Rectal smooth muscle tissue (tissue), 1 donor: Measurements from ENCODE around the gene THBS1.
A peak's percentile ranks its signal among the peaks of the same experiment; 100 is the strongest.

ENCODE experiments used
- H3K27ac ChIP-seq: one replicate; pipeline ENCODE4 v1.7.0; 2013; ENCODE audit warnings: low read depth, low read length, inconsistent platforms
- H3K27me3 ChIP-seq: one replicate; pipeline ENCODE4 v1.7.0; 2013; ENCODE audit warnings: low read length; ENCODE audit not compliant: control insufficient read depth, insufficient read depth
- H3K36me3 ChIP-seq: one replicate; pipeline ENCODE4 v1.7.0; 2013; ENCODE audit warnings: low read length; ENCODE audit not compliant: control insufficient read depth, insufficient read depth
- H3K4me1 ChIP-seq: one replicate; pipeline ENCODE4 v1.7.0; 2013; ENCODE audit warnings: low read length; ENCODE audit not compliant: control insufficient read depth, insufficient read depth
- H3K4me3 ChIP-seq: one replicate; pipeline ENCODE4 v1.7.0; 2013; ENCODE audit warnings: low read length
- H3K9ac ChIP-seq: one replicate; pipeline ENCODE4 v1.7.0; 2013; ENCODE audit warnings: low read length

THBS1 gene

GRCh38 chr15:39578851-39579486 is 1.9 kb upstream of the THBS1 start:
- peak overlapping the region; percentile 96 for H3K27ac ChIP-seq
- H3K4me1 ChIP-seq, result peaks cover 27% of the 10 kb centered on the region
- no peak overlapping the region for H3K4me3 ChIP-seq
- H3K27me3 ChIP-seq, result no peaks in the 10 kb centered on the region
- no peak overlapping the region for H3K9ac ChIP-seq
- H3K36me3 ChIP-seq, result peaks cover 16% of the 10 kb centered on the region

GRCh38 chr15:39579487-39580116 is 1.3 kb upstream of the THBS1 start:
- peaks cover 26% of the 10 kb centered on the region for H3K4me1 ChIP-seq
- no peaks in the 10 kb centered on the region for H3K27me3 ChIP-seq
- peak overlapping the region; percentile 96 for H3K27ac ChIP-seq
- no peak overlapping the region for H3K9ac ChIP-seq
- peak overlapping the region; percentile 56 for H3K4me3 ChIP-seq
- H3K36me3 ChIP-seq, result peaks cover 20% of the 10 kb centered on the region

- H3K4me3 ChIP-seq, result peak overlapping the region; percentile 76
- H3K4me1 ChIP-seq, result peaks cover 30% of the 10 kb centered on the region
- peak overlapping the region; percentile 96 for H3K27ac ChIP-seq
- peaks cover 24% of the 10 kb centered on the region for H3K36me3 ChIP-seq
- H3K9ac ChIP-seq, result peak overlapping the region; percentile 40
- no peaks in the 10 kb centered on the region for H3K27me3 ChIP-seq
Measured at GRCh38 chr15:39580117-39580484, 778 bp upstream of the THBS1 start.

GRCh38 chr15:39581242-39581792 is 438 bp downstream of the THBS1 start:
- peak overlapping the region; percentile 96 for H3K27ac ChIP-seq
- peak overlapping the region; percentile 76 for H3K4me3 ChIP-seq
- H3K27me3 ChIP-seq, result no peaks in the 10 kb centered on the region
- peaks cover 36% of the 10 kb centered on the region for H3K36me3 ChIP-seq
- H3K9ac ChIP-seq, result peak overlapping the region; percentile 92
- H3K4me1 ChIP-seq, result peaks cover 43% of the 10 kb centered on the region

- Histone ChIP-seq H3K27ac (peak overlapping the region; percentile 96), H3K27me3 (no peaks in the 10 kb centered on the region), H3K4me3 (peak overlapping the region; percentile 76), H3K9ac (peak overlapping the region; percentile 92), H3K36me3 (peaks cover 42% of the 10 kb centered on the region), H3K4me1 (peaks cover 48% of the 10 kb centered on the region)
Measured at GRCh38 chr15:39581793-39582285, 960 bp downstream of the THBS1 start.

- peak overlapping the region; percentile 47 for H3K9ac ChIP-seq
- H3K36me3 ChIP-seq, result peaks cover 46% of the 10 kb centered on the region
- no peaks in the 10 kb centered on the region for H3K27me3 ChIP-seq
- peak overlapping the region; percentile 96 for H3K27ac ChIP-seq
- peak overlapping the region; percentile 76 for H3K4me3 ChIP-seq
- H3K4me1 ChIP-seq, result peaks cover 52% of the 10 kb centered on the region
Measured at GRCh38 chr15:39582286-39582976, 1.6 kb downstream of the THBS1 start.

GRCh38 chr15:39582977-39583595 is 2.2 kb downstream of the THBS1 start:
- no peaks in the 10 kb centered on the region for H3K27me3 ChIP-seq
- H3K4me3 ChIP-seq, result peak overlapping the region; percentile 76
- no peak overlapping the region for H3K9ac ChIP-seq
- H3K27ac ChIP-seq, result peak overlapping the region; percentile 96
- peaks cover 57% of the 10 kb centered on the region for H3K4me1 ChIP-seq
- H3K36me3 ChIP-seq, result peaks cover 53% of the 10 kb centered on the region

- Histone ChIP-seq H3K36me3 (peaks cover 58% of the 10 kb centered on the region), H3K9ac (no peak overlapping the region), H3K27me3 (no peaks in the 10 kb centered on the region), H3K27ac (peak overlapping the region; percentile 96), H3K4me3 (peak overlapping the region; percentile 76), H3K4me1 (peaks cover 56% of the 10 kb centered on the region)
Measured at GRCh38 chr15:39583596-39584265, 2.9 kb downstream of the THBS1 start.

- peak overlapping the region; percentile 96 for H3K27ac ChIP-seq
- no peak overlapping the region for H3K9ac ChIP-seq
- no peaks in the 10 kb centered on the region for H3K27me3 ChIP-seq
- peak overlapping the region; percentile 76 for H3K4me3 ChIP-seq
- peaks cover 50% of the 10 kb centered on the region for H3K4me1 ChIP-seq
- H3K36me3 ChIP-seq, result peaks cover 63% of the 10 kb centered on the region
Measured at GRCh38 chr15:39584266-39584659, 3.4 kb downstream of the THBS1 start.

GRCh38 chr15:39584662-39585388 is 3.9 kb downstream of the THBS1 start:
- Histone ChIP-seq H3K36me3 (peaks cover 68% of the 10 kb centered on the region), H3K4me3 (peak overlapping the region; percentile 49), H3K9ac (no peak overlapping the region), H3K27ac (peak overlapping the region; percentile 21), H3K27me3 (no peaks in the 10 kb centered on the region), H3K4me1 (peaks cover 49% of the 10 kb centered on the region)

- H3K9ac ChIP-seq, result no peak overlapping the region
- no peaks in the 10 kb centered on the region for H3K27me3 ChIP-seq
- peaks cover 49% of the 10 kb centered on the region for H3K4me1 ChIP-seq
- peak overlapping the region; percentile 64 for H3K27ac ChIP-seq
- peaks cover 68% of the 10 kb centered on the region for H3K36me3 ChIP-seq
- peak overlapping the region; percentile 49 for H3K4me3 ChIP-seq
Measured at GRCh38 chr15:39585389-39585841, 4.5 kb downstream of the THBS1 start.
